Mesangial cell (primary cell): ENCODE measurements around the gene ZNF860. TPM values are rescaled to one million over a fixed set of nuclear protein-coding genes. Genes with fewer than 3 reads are reported as not detected.

ENCODE experiments used
- total RNA-seq: library from RNA; depleted of rRNA; stranded (reverse); fragments of >200 nt; gene quantifications from 2 replicates; pipeline ENCODE4 v1.2.3, GENCODE V29; 2015

Gene ZNF860
- total RNA-seq, result 0.65 and 1.9 TPM in 2 replicates

GRCh38 chr3:31981206-31982181 is at the start of gene ZNF860, which contains the start of gene OSBPL10:
Gene ZNF860 (plus strand): TSS chr3:31981750. CDS start chr3:31989080, 7,330 bp downstream.
Gene OSBPL10 (minus strand): TSS chr3:31981262. CDS start chr3:31981179, 83 bp downstream.

Other genes starting within 250 kb of the ZNF860 start
- gene OSBPL10, start 488 bp upstream of the ZNF860 start, total RNA-seq, result 30.0 and 59.3 TPM in 2 replicates
- gene GPD1L, start 124.9 kb downstream of the ZNF860 start, total RNA-seq, result 6.4 and 15.6 TPM in 2 replicates